ENCODE measurements around the gene CLCN7.

CLCN7 gene

GRCh38 chr16:1474796-1475551 lies at the start of gene CLCN7:
Gene CLCN7, minus strand, starts transcription at chr16:1475028. Its CDS starts 54 bp downstream, at chr16:1474974.
- peaks cover 1 to 8% of the 10 kb centered on the region in 2 donors for H3K36me3 Mint-ChIP-seq
- H3K4me3 Mint-ChIP-seq, result peak within 1 kb of the TSS; percentile 88 to 92
- DNase-seq (peak; percentile 90), ATAC-seq (replicated peaks) (peak; percentile 86 to 90)
- peak within 1 kb of the TSS; percentile 94 for H3K27ac Mint-ChIP-seq
- no peaks in the 10 kb centered on the region for H3K9me3 Mint-ChIP-seq
- H3K27me3 Mint-ChIP-seq, result no peaks in the 10 kb centered on the region
- peaks cover 30 to 64% of the 10 kb centered on the region in 2 donors for H3K4me1 Mint-ChIP-seq

- DNase-seq (no peak), ATAC-seq (replicated peaks) (no peak)
- Mint-ChIP-seq H3K36me3 (peaks cover 0 to 4% of the 10 kb centered on the region in 2 donors), H3K9me3 (no peaks in the 10 kb centered on the region), H3K27ac (no peak overlapping the region), H3K27me3 (no peaks in the 10 kb centered on the region), H3K4me1 (peaks cover 0 to 3% of the 10 kb centered on the region in 2 donors), H3K4me3 (no peak overlapping the region)
Measured at GRCh38 chr16:1524366-1524765, 49.5 kb upstream of the CLCN7 start.

- H3K9me3 Mint-ChIP-seq, result no peaks in the 10 kb centered on the region
- ATAC-seq (replicated peaks), result no peak
- no peaks in the 10 kb centered on the region for H3K27me3 Mint-ChIP-seq
- H3K4me3 Mint-ChIP-seq, result no peak overlapping the region
- no peak for DNase-seq
- peaks cover 0 to 3% of the 10 kb centered on the region in 2 donors for H3K4me1 Mint-ChIP-seq
- no peak overlapping the region for H3K27ac Mint-ChIP-seq
- H3K36me3 Mint-ChIP-seq, result peaks cover 0 to 4% of the 10 kb centered on the region in 2 donors
Measured at GRCh38 chr16:1523581-1524245, 48.9 kb upstream of the CLCN7 start.

- DNase-seq (no peak), ATAC-seq (replicated peaks) (no peak)
- Mint-ChIP-seq H3K27me3 (no peaks in the 10 kb centered on the region), H3K36me3 (peaks cover 0 to 4% of the 10 kb centered on the region in 2 donors), H3K4me3 (no peak overlapping the region), H3K4me1 (no peaks in the 10 kb centered on the region), H3K27ac (no peak overlapping the region), H3K9me3 (no peaks in the 10 kb centered on the region)
Measured at GRCh38 chr16:1520461-1520860, 45.6 kb upstream of the CLCN7 start.

GRCh38 chr16:1519831-1520230 lies 45.0 kb upstream of the CLCN7 start:
- no peak for DNase-seq
- Mint-ChIP-seq H3K9me3 (peaks cover 0 to 2% of the 10 kb centered on the region in 2 donors), H3K4me1 (no peaks in the 10 kb centered on the region), H3K4me3 (no peak overlapping the region), H3K27me3 (no peaks in the 10 kb centered on the region), H3K27ac (no peak overlapping the region), H3K36me3 (peaks cover 3 to 4% of the 10 kb centered on the region in 2 donors)
- ATAC-seq (replicated peaks), result no peak

GRCh38 chr16:1518626-1519135 lies 43.9 kb upstream of the CLCN7 start:
- no peak overlapping the region for H3K4me3 Mint-ChIP-seq
- no peaks in the 10 kb centered on the region for H3K4me1 Mint-ChIP-seq
- H3K27me3 Mint-ChIP-seq, result no peaks in the 10 kb centered on the region
- DNase-seq (no peak), ATAC-seq (replicated peaks) (no peak)
- peak overlapping the region; percentile 2 for H3K27ac Mint-ChIP-seq
- H3K36me3 Mint-ChIP-seq, result peaks cover 2 to 6% of the 10 kb centered on the region in 2 donors
- H3K9me3 Mint-ChIP-seq, result peaks cover 0 to 5% of the 10 kb centered on the region in 2 donors

- peaks cover 0 to 7% of the 10 kb centered on the region in 2 donors for H3K9me3 Mint-ChIP-seq
- H3K36me3 Mint-ChIP-seq, result peaks cover 30 to 43% of the 10 kb centered on the region in 2 donors
- DNase-seq (no peak), ATAC-seq (replicated peaks) (no peak)
- no peak overlapping the region for H3K4me3 Mint-ChIP-seq
- H3K27me3 Mint-ChIP-seq, result no peaks in the 10 kb centered on the region
- no peak overlapping the region for H3K27ac Mint-ChIP-seq
- H3K4me1 Mint-ChIP-seq, result peaks cover 0 to 6% of the 10 kb centered on the region in 2 donors
Measured at GRCh38 chr16:1514507-1514906, 39.7 kb upstream of the CLCN7 start.

- no peaks in the 10 kb centered on the region for H3K27me3 Mint-ChIP-seq
- peak overlapping the region; percentile 10 for H3K27ac Mint-ChIP-seq
- peaks cover 0 to 7% of the 10 kb centered on the region in 2 donors for H3K9me3 Mint-ChIP-seq
- H3K36me3 Mint-ChIP-seq, result peaks cover 31 to 43% of the 10 kb centered on the region in 2 donors
- peaks cover 0 to 6% of the 10 kb centered on the region in 2 donors for H3K4me1 Mint-ChIP-seq
- ATAC-seq (replicated peaks), result no peak
- H3K4me3 Mint-ChIP-seq, result no peak overlapping the region
- DNase-seq, result no peak
Measured at GRCh38 chr16:1512774-1513173, 37.9 kb upstream of the CLCN7 start.

GRCh38 chr16:1511662-1512569 lies 37.1 kb upstream of the CLCN7 start:
- H3K27me3 Mint-ChIP-seq, result no peaks in the 10 kb centered on the region
- H3K4me1 Mint-ChIP-seq, result peaks cover 0 to 6% of the 10 kb centered on the region in 2 donors
- ATAC-seq (replicated peaks) (no peak), DNase-seq (no peak)
- H3K27ac Mint-ChIP-seq, result peak overlapping the region; percentile 20
- peaks cover 0 to 7% of the 10 kb centered on the region in 2 donors for H3K9me3 Mint-ChIP-seq
- H3K36me3 Mint-ChIP-seq, result peaks cover 37 to 49% of the 10 kb centered on the region in 2 donors
- no peak overlapping the region for H3K4me3 Mint-ChIP-seq

GRCh38 chr16:1510941-1511351 lies 36.1 kb upstream of the CLCN7 start:
- Mint-ChIP-seq H3K9me3 (peaks cover 0 to 7% of the 10 kb centered on the region in 2 donors), H3K36me3 (peaks cover 42 to 55% of the 10 kb centered on the region in 2 donors), H3K27me3 (no peaks in the 10 kb centered on the region), H3K27ac (no peak overlapping the region), H3K4me3 (no peak overlapping the region), H3K4me1 (peaks cover 0 to 6% of the 10 kb centered on the region in 2 donors)
- ATAC-seq (replicated peaks), result no peak
- no peak for DNase-seq

GRCh38 chr16:1510272-1510671 lies 35.4 kb upstream of the CLCN7 start:
- Mint-ChIP-seq H3K4me1 (peaks cover 0 to 6% of the 10 kb centered on the region in 2 donors), H3K27me3 (no peaks in the 10 kb centered on the region), H3K36me3 (peaks cover 43 to 59% of the 10 kb centered on the region in 2 donors), H3K4me3 (no peak overlapping the region), H3K27ac (no peak overlapping the region), H3K9me3 (peaks cover 0 to 7% of the 10 kb centered on the region in 2 donors)
- ATAC-seq (replicated peaks) (no peak), DNase-seq (no peak)

GRCh38 chr16:1509307-1510221 lies 34.7 kb upstream of the CLCN7 start:
- no peak overlapping the region for H3K27ac Mint-ChIP-seq
- no peak overlapping the region for H3K4me3 Mint-ChIP-seq
- peaks cover 0 to 4% of the 10 kb centered on the region in 2 donors for H3K9me3 Mint-ChIP-seq
- H3K27me3 Mint-ChIP-seq, result no peaks in the 10 kb centered on the region
- H3K4me1 Mint-ChIP-seq, result peaks cover 0 to 6% of the 10 kb centered on the region in 2 donors
- no peak for DNase-seq
- peaks cover 43 to 58% of the 10 kb centered on the region in 2 donors for H3K36me3 Mint-ChIP-seq
- ATAC-seq (replicated peaks), result no peak

Measured in stimulated activated naive B cell treated with anti-CD40 and anti-IgM and Interleukin-4, amounts not matched to agents 10 μg/mL and 1 μg/mL and 100 μg/mL, for 72 hours (primary cell).